NT2/D1 (cell line): ENCODE results near the gene TMEM131.

Experiments used
- SUZ12 ChIP-seq: IDR thresholded peaks from 2 replicates; pipeline ENCODE4 v1.6.1; 2011; ENCODE audit not compliant: insufficient read length, insufficient read depth; ENCODE audit errors: extremely low read depth
- YY1 ChIP-seq: IDR thresholded peaks from 2 replicates; pipeline ENCODE4 v1.6.1; 2011; ENCODE audit not compliant: insufficient read length, insufficient read depth
- ZNF274 ChIP-seq: IDR thresholded peaks from 2 replicates; pipeline ENCODE4 v1.6.1; 2011; ENCODE audit warnings: mild to moderate bottlenecking, low read depth, low read length

DNA sequence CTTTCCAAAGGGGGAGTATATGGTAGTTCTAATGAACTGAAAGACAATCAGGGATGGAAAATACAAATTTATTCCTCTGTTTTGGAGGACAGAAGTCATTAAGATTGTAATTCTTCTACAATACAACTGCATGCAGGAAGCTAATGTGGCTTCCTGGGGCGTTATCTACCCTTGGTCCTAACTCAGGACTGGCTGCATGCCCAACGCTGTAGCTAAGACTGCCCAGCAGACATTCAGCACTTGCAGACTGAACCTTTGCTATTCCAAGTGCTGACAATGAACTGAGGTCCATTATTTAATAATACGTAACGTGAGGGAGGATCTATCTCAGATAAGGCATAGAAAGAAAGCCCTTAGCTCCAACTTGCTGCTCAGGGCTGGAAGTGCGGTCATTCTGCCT, 229.2 kb downstream of the TMEM131 start:
- TF ChIP-seq YY1: no peak
- TF ChIP-seq SUZ12: no peak
- TF ChIP-seq ZNF274: no peak
